ENCODE measurements around the gene STARD9. TPM values are rescaled to one million over a fixed set of nuclear protein-coding genes. Genes with fewer than 3 reads are reported as not detected.
"Not testable (repeated sequence)": the region's sequence is repeated elsewhere in the genome, so short reads cannot be mapped to it uniquely, and the experiment has no call there.

The STARD9 gene
- total RNA-seq, 2 donors from 2014 or later: 8.9 to 22.6 TPM

DNA sequence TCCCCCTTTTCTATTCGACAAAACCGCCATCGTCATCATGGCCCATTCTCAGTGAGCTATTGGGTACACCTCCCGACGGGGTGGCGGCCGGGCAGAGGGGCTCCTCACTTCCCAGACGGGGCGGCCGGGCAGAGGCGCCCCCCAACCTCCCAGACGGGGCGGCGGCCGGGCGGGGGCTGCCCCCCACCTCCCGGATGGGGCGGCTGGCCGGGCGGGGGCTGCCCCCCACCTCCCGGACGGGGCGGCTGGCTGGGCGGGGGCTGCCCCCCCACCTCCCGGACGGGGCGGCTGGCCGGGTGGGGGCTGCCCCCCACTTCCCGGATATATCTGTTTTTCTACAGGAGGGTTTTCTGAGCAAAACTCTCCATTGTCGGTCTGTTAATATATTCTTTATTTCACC is 25.9 kb downstream of the STARD9 start:
- H3K9me3 Mint-ChIP-seq; H3K27me3 Mint-ChIP-seq; H3K4me3 Mint-ChIP-seq; ATAC-seq; DNase-seq (ENCODE audit: low spot score); H3K27ac Mint-ChIP-seq; H3K36me3 Mint-ChIP-seq: not testable (repeated sequence)
- H3K4me1 Mint-ChIP-seq (ENCODE audit: low read depth in 2 of 2): peaks cover 27 to 35% of the 10 kb centered on the region in 2 donors

DNA sequence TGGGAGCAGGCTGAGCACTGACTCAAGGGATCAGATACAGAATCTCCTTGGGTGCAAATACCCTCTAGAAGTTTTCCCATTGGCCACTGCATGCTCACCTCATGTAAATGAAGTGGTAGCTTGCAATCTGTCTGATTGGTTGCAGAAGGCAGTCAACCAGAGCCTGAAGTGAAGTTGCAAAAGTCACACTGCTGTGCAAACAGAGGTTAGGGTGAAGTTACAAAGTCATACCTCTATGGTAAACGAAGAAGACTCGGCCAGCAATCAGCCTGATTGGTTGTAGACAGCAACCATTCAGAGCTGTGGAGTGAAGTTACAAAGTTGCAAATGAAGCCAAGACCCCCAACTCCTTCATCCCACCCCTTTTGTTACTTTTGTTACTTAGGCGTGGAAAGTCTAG is 27.1 kb downstream of the STARD9 start:
- H3K27ac Mint-ChIP-seq: no peak overlapping the region
- peaks cover 27 to 36% of the 10 kb centered on the region in 2 donors for H3K4me1 Mint-ChIP-seq (ENCODE audit: low read depth in 2 of 2)
- H3K27me3 Mint-ChIP-seq: no peaks in the 10 kb centered on the region
- no peak for ATAC-seq
- DNase-seq (ENCODE audit: low spot score): no peak
- no peaks in the 10 kb centered on the region for H3K36me3 Mint-ChIP-seq
- H3K4me3 Mint-ChIP-seq: no peak overlapping the region
- H3K9me3 Mint-ChIP-seq: no peaks in the 10 kb centered on the region

DNA sequence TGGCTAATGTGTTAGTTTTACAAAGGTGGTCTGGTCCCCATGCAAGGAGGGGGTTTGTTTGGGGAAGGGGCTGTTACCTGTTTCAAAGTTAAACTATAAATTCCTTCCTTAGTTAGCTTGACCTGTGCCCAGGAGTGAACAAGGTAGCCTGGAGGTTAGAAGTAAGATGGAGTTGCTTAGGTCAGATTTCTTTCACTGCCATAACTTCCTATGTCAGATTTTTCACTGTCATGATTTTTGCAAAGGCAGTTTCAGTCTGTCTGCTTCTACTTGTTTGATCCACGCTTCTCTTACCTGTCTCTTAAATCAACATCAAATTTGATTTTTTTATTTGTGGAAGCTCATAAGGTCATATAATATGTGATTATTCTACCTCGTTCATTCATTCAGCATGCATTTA is 28.6 kb downstream of the STARD9 start:
- H3K4me3 Mint-ChIP-seq: no peak overlapping the region
- H3K9me3 Mint-ChIP-seq: no peaks in the 10 kb centered on the region
- peaks cover 41 to 50% of the 10 kb centered on the region in 2 donors for H3K4me1 Mint-ChIP-seq (ENCODE audit: low read depth in 2 of 2)

DNA sequence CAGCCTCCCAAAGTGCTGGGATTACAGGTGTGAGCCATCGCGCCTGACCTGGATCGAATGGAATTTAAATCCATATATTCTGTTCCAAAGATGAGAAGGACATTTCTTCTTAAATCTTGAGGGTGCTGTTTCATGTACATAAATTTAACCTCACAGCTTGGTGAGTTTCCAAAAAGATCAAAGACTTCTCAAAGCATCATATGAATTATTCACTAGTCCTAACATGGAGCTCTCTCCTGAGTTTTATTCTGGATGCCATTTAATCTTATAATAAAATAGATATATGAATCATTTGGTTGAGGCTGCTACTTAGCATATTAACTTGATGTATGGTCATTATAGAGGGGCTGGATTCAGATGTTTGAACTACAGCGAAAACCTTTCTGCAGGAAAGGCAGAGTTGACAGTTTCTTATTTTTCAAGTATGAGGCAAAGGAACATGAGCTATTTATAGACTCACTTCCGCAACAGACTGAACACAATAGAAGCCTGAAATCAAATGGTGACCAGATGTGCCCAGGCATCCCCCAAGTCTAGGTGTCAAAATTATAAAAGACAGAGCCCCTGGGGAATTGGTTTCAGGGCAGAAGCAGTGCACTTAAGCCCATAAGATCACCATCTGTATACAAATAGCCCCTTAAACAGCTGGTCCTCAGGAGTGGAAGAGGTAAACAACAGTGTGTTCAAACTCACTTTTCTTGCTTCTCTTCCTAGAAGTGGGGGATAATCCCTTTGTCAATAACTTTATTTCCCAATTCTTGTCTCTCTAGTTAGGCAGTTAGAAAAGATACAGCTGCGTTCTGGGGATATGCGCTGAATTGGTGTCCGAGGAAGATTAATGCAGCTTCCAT is 29.7 kb downstream of the STARD9 start:
- peak overlapping the region; percentile 68 to 89 for H3K27ac Mint-ChIP-seq
- no peak for DNase-seq (ENCODE audit: low spot score)
- no peak for ATAC-seq
- no peaks in the 10 kb centered on the region for H3K27me3 Mint-ChIP-seq
- H3K36me3 Mint-ChIP-seq: no peaks in the 10 kb centered on the region
- H3K4me3 Mint-ChIP-seq: peak overlapping the region; percentile 68
- H3K4me1 Mint-ChIP-seq (ENCODE audit: low read depth in 2 of 2): peaks cover 41 to 54% of the 10 kb centered on the region in 2 donors
- H3K9me3 Mint-ChIP-seq: no peaks in the 10 kb centered on the region

More for the DNA sequence above, 28.6 kb downstream of the STARD9 start:
- DNase-seq (ENCODE audit: low spot score) (no peak), ATAC-seq (no peak)
- peak overlapping the region in 1 of 2 donors; percentile 89 for H3K27ac Mint-ChIP-seq
- no peaks in the 10 kb centered on the region for H3K27me3 Mint-ChIP-seq
- H3K36me3 Mint-ChIP-seq: no peaks in the 10 kb centered on the region

DNA sequence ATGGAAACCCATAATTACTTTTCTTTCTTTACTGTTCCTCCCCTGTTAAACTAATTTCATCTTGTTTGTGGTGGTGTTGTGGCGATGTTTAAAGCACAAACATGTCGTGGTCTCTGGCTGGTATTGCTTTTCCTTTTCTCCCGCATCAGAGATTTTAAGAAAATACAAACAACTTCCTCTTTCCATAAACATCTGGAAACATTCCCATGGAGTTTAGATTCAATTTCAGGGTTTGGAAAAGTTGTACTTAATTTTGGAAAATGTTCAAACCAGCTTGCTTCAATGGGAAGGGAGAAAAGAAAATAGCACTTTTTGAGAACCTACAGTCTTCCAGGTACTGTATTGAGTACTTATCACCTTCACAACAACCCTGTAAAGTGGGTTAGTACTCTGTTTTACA is 30.4 kb downstream of the STARD9 start:
- Mint-ChIP-seq H3K36me3 (no peaks in the 10 kb centered on the region), H3K4me1 (ENCODE audit: low read depth in 2 of 2) (peaks cover 41 to 54% of the 10 kb centered on the region in 2 donors), H3K9me3 (no peaks in the 10 kb centered on the region), H3K4me3 (peak overlapping the region; percentile 68), H3K27me3 (no peaks in the 10 kb centered on the region), H3K27ac (peak overlapping the region; percentile 68 to 89)
- DNase-seq (ENCODE audit: low spot score) (no peak), ATAC-seq (no peak)

DNA sequence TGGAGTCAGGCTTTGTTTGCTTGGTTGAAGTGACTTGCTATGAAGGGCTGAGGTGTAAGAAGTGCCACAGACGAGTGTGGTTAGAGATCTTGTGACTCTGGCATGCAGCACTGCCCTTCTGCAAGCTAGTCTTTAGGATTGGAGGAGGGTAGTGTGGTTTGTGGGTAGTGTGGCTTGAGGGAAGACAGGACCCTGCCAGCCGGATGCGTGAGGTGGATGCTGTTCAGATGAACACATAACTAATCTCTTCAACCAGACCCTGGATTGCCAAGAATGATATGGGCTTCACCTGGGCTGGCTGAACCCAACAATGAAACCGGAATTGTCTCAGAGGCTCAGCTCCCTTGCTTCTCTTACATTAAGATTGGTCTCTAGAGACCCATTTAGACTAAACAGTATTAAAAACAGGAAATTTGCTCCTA is 32.7 kb downstream of the STARD9 start:
- Mint-ChIP-seq H3K9me3 (no peaks in the 10 kb centered on the region), H3K27me3 (no peaks in the 10 kb centered on the region), H3K4me3 (peak overlapping the region; percentile 80), H3K36me3 (no peaks in the 10 kb centered on the region), H3K27ac (peak overlapping the region; percentile 32 to 75), H3K4me1 (ENCODE audit: low read depth in 2 of 2) (peaks cover 41 to 48% of the 10 kb centered on the region in 2 donors)
- ATAC-seq (peak; percentile 91), DNase-seq (ENCODE audit: low spot score) (peak; percentile 77)

DNA sequence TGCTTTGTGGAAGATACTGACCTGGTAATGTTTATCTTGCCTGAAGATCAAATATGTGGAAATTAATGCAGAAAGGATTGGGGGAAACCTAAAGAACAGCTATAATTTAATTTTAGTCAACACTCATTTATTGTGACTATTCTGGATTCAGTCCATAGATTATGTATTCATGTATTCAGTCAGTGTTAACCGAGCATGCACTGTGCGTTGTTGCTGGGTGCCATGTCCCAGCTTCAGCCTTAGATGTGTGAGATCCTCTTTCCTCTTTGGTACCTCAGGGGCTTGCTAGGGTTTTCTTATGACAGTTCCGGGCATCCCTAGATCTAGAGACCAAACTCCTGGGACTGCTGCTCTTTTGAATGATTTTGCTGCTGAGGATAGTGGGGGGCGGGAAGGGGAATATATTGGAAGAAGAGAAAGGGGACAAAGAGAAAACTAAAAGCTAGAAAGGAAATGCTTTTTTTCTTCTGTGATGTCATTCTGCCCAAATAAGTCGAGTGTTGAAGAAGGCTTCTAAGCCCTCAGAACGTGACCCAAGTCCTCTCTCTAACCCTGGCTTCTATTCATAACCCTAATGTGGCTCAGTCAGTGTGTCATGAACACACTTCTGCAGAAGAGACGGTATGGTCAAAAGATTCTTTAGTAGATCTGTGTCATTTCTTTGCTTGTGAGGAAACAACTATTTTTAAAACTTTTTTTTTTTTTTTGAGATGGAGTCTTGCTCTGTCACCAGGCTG is 33.5 kb downstream of the STARD9 start:
- ATAC-seq (peak; percentile 75 to 77), DNase-seq (ENCODE audit: low spot score) (no peak)
- Mint-ChIP-seq H3K27me3 (no peaks in the 10 kb centered on the region), H3K4me1 (ENCODE audit: low read depth in 2 of 2) (peaks cover 36 to 43% of the 10 kb centered on the region in 2 donors), H3K9me3 (no peaks in the 10 kb centered on the region), H3K36me3 (no peaks in the 10 kb centered on the region), H3K4me3 (peak overlapping the region; percentile 80), H3K27ac (peak overlapping the region; percentile 32 to 75)

DNA sequence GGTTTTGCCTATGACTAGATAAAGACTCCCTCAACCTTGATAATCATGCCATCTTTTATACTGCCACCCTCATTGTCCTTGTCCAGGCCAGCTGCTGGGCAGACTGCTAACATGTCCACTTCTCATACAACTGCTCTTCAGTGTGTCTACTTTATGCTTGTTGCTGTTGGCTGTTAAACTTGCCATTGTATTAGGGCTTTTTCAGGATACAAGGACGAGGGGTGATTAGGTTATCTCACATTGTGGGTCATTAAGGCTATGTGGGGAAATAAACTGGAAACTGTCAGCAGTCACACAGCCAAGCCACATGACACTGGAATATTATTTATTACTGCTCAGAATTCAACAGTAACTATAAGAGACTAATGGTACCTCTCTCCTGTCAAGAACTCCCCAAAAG is 36.1 kb downstream of the STARD9 start:
- Mint-ChIP-seq H3K4me3 (no peak overlapping the region), H3K36me3 (no peaks in the 10 kb centered on the region), H3K4me1 (ENCODE audit: low read depth in 2 of 2) (peaks cover 16 to 18% of the 10 kb centered on the region in 2 donors), H3K9me3 (no peaks in the 10 kb centered on the region), H3K27ac (no peak overlapping the region), H3K27me3 (no peaks in the 10 kb centered on the region)
- no peak for DNase-seq (ENCODE audit: low spot score)
- no peak for ATAC-seq

DNA sequence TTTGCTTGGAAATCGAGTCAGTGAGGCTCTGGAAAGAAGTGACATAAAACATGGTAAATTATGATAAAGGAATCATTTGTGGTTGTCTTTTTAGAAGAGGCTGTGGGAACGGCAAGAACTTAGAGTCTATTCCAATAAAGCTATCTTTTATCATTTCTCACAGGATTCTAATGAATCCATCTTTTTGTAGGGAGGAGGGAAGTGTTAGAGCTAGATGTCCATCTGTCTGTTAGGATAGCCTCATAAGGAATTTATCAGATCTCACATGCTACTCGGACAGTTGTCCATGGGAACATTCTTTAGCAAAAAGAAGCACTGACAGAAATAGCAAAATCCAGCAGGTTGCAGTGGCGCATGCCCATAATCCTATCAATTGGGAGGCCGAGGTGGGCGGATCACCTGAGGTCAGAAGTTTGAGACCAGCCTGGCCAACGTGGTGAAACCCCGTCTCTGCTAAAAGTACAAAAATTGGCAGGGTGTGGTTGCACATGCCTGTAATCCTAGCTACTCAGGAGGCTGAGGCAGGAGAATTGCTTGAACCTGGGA is 37.0 kb downstream of the STARD9 start:
- no peak for DNase-seq (ENCODE audit: low spot score)
- H3K36me3 Mint-ChIP-seq: no peaks in the 10 kb centered on the region
- no peak overlapping the region for H3K4me3 Mint-ChIP-seq
- ATAC-seq: no peak
- peak overlapping the region in 1 of 2 donors; percentile 42 for H3K27ac Mint-ChIP-seq
- no peaks in the 10 kb centered on the region for H3K27me3 Mint-ChIP-seq
- peaks cover 16 to 18% of the 10 kb centered on the region in 2 donors for H3K4me1 Mint-ChIP-seq (ENCODE audit: low read depth in 2 of 2)
- H3K9me3 Mint-ChIP-seq: no peaks in the 10 kb centered on the region

DNA sequence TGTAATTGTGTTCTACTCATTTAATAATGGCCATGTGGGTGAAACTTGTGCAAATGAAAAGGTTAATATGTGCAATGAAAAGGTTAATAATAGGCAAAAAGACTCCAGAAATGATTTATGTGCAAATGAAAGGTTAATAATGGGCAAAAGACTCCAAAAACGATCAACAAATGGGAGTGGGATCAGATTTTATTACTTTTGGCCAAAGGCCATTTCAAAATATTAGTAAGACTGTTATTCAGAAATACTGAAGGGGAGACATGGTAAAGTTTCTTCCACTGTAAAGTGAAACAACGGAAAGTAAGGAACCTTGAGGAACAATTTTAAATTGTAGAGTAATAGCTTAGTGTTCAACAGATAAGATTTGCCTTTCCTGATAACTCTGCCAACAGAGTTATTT is 40.7 kb downstream of the STARD9 start:
- H3K4me1 Mint-ChIP-seq (ENCODE audit: low read depth in 2 of 2): peaks cover 4 to 6% of the 10 kb centered on the region in 2 donors
- H3K27ac Mint-ChIP-seq: no peak overlapping the region
- H3K4me3 Mint-ChIP-seq: no peak overlapping the region
- H3K27me3 Mint-ChIP-seq: no peaks in the 10 kb centered on the region
- H3K9me3 Mint-ChIP-seq: no peaks in the 10 kb centered on the region
- DNase-seq (ENCODE audit: low spot score): no peak
- ATAC-seq: no peak
- H3K36me3 Mint-ChIP-seq: no peaks in the 10 kb centered on the region

DNA sequence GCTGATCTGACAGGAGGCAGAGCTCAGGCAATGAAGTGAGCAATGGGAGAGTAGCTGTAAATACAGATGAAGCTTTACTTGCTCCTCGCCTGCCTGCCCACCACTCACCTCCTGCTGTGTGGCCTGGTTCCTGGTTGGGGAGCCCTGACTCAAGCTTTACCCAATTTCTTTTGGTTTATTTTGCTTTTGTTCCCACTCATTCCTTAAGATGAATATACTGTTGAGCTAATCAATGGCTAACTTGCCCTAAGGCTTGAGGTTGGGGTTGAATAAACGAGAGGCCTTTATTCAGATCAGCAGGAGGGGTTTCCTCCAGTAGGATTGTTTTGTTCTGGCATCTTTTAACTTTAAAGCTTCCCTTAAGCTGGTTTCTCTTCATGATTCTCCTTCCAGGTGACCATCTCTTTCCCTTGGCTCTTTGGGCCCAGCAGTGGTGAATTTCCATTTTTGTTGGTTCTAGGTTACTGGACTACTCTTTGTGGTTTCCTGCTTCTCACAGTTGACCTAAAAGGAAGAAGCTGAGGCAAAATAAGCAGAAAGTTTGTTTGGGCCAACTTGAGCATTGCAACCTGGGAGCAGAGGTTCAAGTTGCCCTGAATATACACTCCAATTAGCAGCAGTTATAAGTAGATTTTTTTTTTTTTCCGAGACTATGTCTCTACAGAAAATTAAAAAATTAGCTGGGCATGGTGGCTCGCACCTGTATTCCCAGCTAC is 44.4 kb downstream of the STARD9 start:
- no peaks in the 10 kb centered on the region for H3K27me3 Mint-ChIP-seq
- DNase-seq (ENCODE audit: low spot score) (no peak), ATAC-seq (no peak)
- H3K36me3 Mint-ChIP-seq: no peaks in the 10 kb centered on the region
- H3K4me1 Mint-ChIP-seq (ENCODE audit: low read depth in 2 of 2): peaks cover 6 to 7% of the 10 kb centered on the region in 2 donors
- H3K27ac Mint-ChIP-seq: no peak overlapping the region
- H3K9me3 Mint-ChIP-seq: no peaks in the 10 kb centered on the region
- no peak overlapping the region for H3K4me3 Mint-ChIP-seq

DNA sequence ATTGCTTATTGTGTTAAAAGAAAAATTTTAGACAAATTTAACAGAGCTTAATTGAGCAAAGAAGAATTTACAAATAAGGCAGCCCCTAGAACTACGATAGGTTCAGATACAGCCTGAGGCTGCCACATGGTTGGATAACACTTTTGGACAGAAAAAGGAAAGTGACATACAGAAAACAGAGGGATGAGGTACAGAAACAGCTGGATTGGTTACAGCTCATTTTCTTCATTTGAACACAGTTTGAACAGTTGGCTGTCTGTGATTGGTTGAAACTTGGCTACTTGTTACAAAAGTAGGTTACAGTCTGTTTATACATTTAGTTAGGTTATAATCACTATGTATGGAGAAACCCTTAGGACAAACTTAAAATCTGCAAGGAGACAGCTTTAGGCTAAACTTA is 46.0 kb downstream of the STARD9 start:
- no peaks in the 10 kb centered on the region for H3K27me3 Mint-ChIP-seq
- no peak for ATAC-seq
- no peak overlapping the region for H3K4me3 Mint-ChIP-seq

More for the DNA sequence above, 46.0 kb downstream of the STARD9 start:
- no peak for DNase-seq (ENCODE audit: low spot score)
- Mint-ChIP-seq H3K9me3 (no peaks in the 10 kb centered on the region), H3K4me1 (ENCODE audit: low read depth in 2 of 2) (peaks cover 6 to 7% of the 10 kb centered on the region in 2 donors), H3K36me3 (no peaks in the 10 kb centered on the region), H3K27ac (no peak overlapping the region)
